Measurements from ENCODE around the gene USO1.
"Not testable (repeated sequence)": the region's sequence is repeated elsewhere in the genome, so short reads cannot be mapped to it uniquely, and the experiment has no call there.

The USO1 gene

GRCh38 chr4:75844151-75844662 lies 119.8 kb downstream of the USO1 start:
- TF ChIP-seq CTCF (conservative IDR thresholded peaks at IDR 0.05) (no peak), ZFX (IDR thresholded peaks at IDR 0.05) (no peak)
- H3K27ac ChIP-seq, result no peak overlapping the region

- H3K27ac ChIP-seq, result no peak overlapping the region
- TF ChIP-seq ZFX (IDR thresholded peaks at IDR 0.05), result no peak
- TF ChIP-seq CTCF (conservative IDR thresholded peaks at IDR 0.05), result no peak
These were observed 121.6 kb downstream of the USO1 start for GRCh38 chr4:75845992-75846391.

GRCh38 chr4:75848171-75848760 lies 123.9 kb downstream of the USO1 start:
- H3K27ac ChIP-seq, result not testable (repeated sequence)
- TF ChIP-seq CTCF (conservative IDR thresholded peaks at IDR 0.05), result peak; percentile 82

GRCh38 chr4:75848891-75849290 lies 124.5 kb downstream of the USO1 start:
- TF ChIP-seq CTCF (conservative IDR thresholded peaks at IDR 0.05) (no peak), ZFX (IDR thresholded peaks at IDR 0.05) (no peak)
- no peak overlapping the region for H3K27ac ChIP-seq

GRCh38 chr4:75849461-75849860 lies 125.1 kb downstream of the USO1 start:
- H3K27ac ChIP-seq, result no peak overlapping the region
- TF ChIP-seq ZFX (IDR thresholded peaks at IDR 0.05) (no peak), CTCF (conservative IDR thresholded peaks at IDR 0.05) (no peak)

GRCh38 chr4:75858721-75859120 lies 134.3 kb downstream of the USO1 start:
- H3K27ac ChIP-seq, result no peak overlapping the region
- TF ChIP-seq CTCF (conservative IDR thresholded peaks at IDR 0.05) (no peak), ZFX (IDR thresholded peaks at IDR 0.05) (no peak)

GRCh38 chr4:75860606-75861005 lies 136.2 kb downstream of the USO1 start:
- TF ChIP-seq ZFX (IDR thresholded peaks at IDR 0.05), result no peak
- H3K27ac ChIP-seq, result no peak overlapping the region
